ENCODE data around the gene HS3ST6. TPM values are rescaled to one million over a fixed set of nuclear protein-coding genes. Genes with fewer than 3 reads are reported as not detected.
"Not testable (repeated sequence)": the region's sequence is repeated elsewhere in the genome, so short reads cannot be mapped to it uniquely, and the experiment has no call there.

HS3ST6 gene
- total RNA-seq, 1 experiment from 2014 or later = not detected

GRCh38 chr16:1950559-1950958 lies 32.3 kb upstream of the HS3ST6 start:
- DNase-seq (ENCODE audit: low read depth, low spot score) = no peak
- in situ Hi-C loops (cut with HindIII; ENCODE audit: low pct_unique_long_range_greater_than_20kb, low sequenced_read_pairs) = no loop called here

- DNase-seq (ENCODE audit: low read depth, low spot score) = no peak
- in situ Hi-C loops (cut with HindIII; ENCODE audit: low pct_unique_long_range_greater_than_20kb, low sequenced_read_pairs) = no loop called here
Observed at GRCh38 chr16:1950047-1950446, 31.8 kb upstream of the HS3ST6 start.

GRCh38 chr16:1949507-1949906 lies 31.3 kb upstream of the HS3ST6 start:
- in situ Hi-C loops (cut with HindIII; ENCODE audit: low pct_unique_long_range_greater_than_20kb, low sequenced_read_pairs) = no loop called here
- no peak for DNase-seq (ENCODE audit: low read depth, low spot score)

GRCh38 chr16:1947369-1947670 lies 29.1 kb upstream of the HS3ST6 start:
- DNase-seq (ENCODE audit: low read depth, low spot score) = no peak
- in situ Hi-C loops (cut with HindIII; ENCODE audit: low pct_unique_long_range_greater_than_20kb, low sequenced_read_pairs) = no loop called here

- in situ Hi-C loops (cut with HindIII; ENCODE audit: low pct_unique_long_range_greater_than_20kb, low sequenced_read_pairs) = no loop called here
- DNase-seq (ENCODE audit: low read depth, low spot score) = no peak
Observed at GRCh38 chr16:1946495-1947368, 28.5 kb upstream of the HS3ST6 start.

GRCh38 chr16:1945559-1946391 lies 27.6 kb upstream of the HS3ST6 start:
- no peak for DNase-seq (ENCODE audit: low read depth, low spot score)
- in situ Hi-C loops (cut with HindIII; ENCODE audit: low pct_unique_long_range_greater_than_20kb, low sequenced_read_pairs) = no loop called here

- no peak for DNase-seq (ENCODE audit: low read depth, low spot score)
- in situ Hi-C loops (cut with HindIII; ENCODE audit: low pct_unique_long_range_greater_than_20kb, low sequenced_read_pairs) = no loop called here
Observed at GRCh38 chr16:1944612-1945199, 26.5 kb upstream of the HS3ST6 start.

- in situ Hi-C loops (cut with HindIII; ENCODE audit: low pct_unique_long_range_greater_than_20kb, low sequenced_read_pairs) = no loop called here
- DNase-seq (ENCODE audit: low read depth, low spot score) = peak; percentile 99
Observed at GRCh38 chr16:1942810-1943726, 24.9 kb upstream of the HS3ST6 start, which contains the start of gene MSRB1. Gene MSRB1, minus strand, starts transcription at chr16:1943199. Its CDS starts 43 bp downstream, at chr16:1943156.

- in situ Hi-C loops (cut with HindIII; ENCODE audit: low pct_unique_long_range_greater_than_20kb, low sequenced_read_pairs) = no loop called here
- no peak for DNase-seq (ENCODE audit: low read depth, low spot score)
Observed at GRCh38 chr16:1942047-1942809, 24.0 kb upstream of the HS3ST6 start.

- in situ Hi-C loops (cut with HindIII; ENCODE audit: low pct_unique_long_range_greater_than_20kb, low sequenced_read_pairs) = no loop called here
- no peak for DNase-seq (ENCODE audit: low read depth, low spot score)
Observed at GRCh38 chr16:1941162-1942046, 23.2 kb upstream of the HS3ST6 start.

- no peak for DNase-seq (ENCODE audit: low read depth, low spot score)
- in situ Hi-C loops (cut with HindIII; ENCODE audit: low pct_unique_long_range_greater_than_20kb, low sequenced_read_pairs) = no loop called here
Observed at GRCh38 chr16:1940273-1941161, 22.3 kb upstream of the HS3ST6 start.

- DNase-seq (ENCODE audit: low read depth, low spot score); in situ Hi-C loops (cut with HindIII; ENCODE audit: low pct_unique_long_range_greater_than_20kb, low sequenced_read_pairs): not testable (repeated sequence)
Observed at GRCh38 chr16:1939833-1940232, 21.6 kb upstream of the HS3ST6 start.

- in situ Hi-C loops (cut with HindIII; ENCODE audit: low pct_unique_long_range_greater_than_20kb, low sequenced_read_pairs) = no loop called here
- DNase-seq (ENCODE audit: low read depth, low spot score) = no peak
Observed at GRCh38 chr16:1938910-1939309, 20.7 kb upstream of the HS3ST6 start.

GRCh38 chr16:1938316-1938715 lies 20.1 kb upstream of the HS3ST6 start:
- DNase-seq (ENCODE audit: low read depth, low spot score) = no peak
- in situ Hi-C loops (cut with HindIII; ENCODE audit: low pct_unique_long_range_greater_than_20kb, low sequenced_read_pairs) = no loop called here

- DNase-seq (ENCODE audit: low read depth, low spot score) = no peak
- in situ Hi-C loops (cut with HindIII; ENCODE audit: low pct_unique_long_range_greater_than_20kb, low sequenced_read_pairs) = no loop called here
Observed at GRCh38 chr16:1936945-1937479, 18.8 kb upstream of the HS3ST6 start.

Measured in SK-MEL-5 (cell line).